Esophagus squamous epithelium (tissue), 4 donors: ENCODE measurements around the gene NTNG2.

Experiments used
- POLR2A ChIP-seq, 4 donors: fragments of 450-650 bp; IDR thresholded peaks; one replicate each; pipeline ENCODE4 v1.6.1; 2017; ENCODE audit warnings: antibody characterized with exemption in 4 of 4, mild to moderate bottlenecking in 4 of 4, moderate library complexity in 3 of 4
- TF ChIP-seq, protein P1 (sequence below), 6 experiments: fragments of 450-650 bp in 4 of 6; fragments of 200-600 bp in 2 of 6; sonication (generic) in 2 of 6; IDR thresholded peaks; one replicate each; pipeline ENCODE4 v1.5.1; 2016 to 2019; ENCODE audit warnings: antibody characterized with exemption in 6 of 6, mild to moderate bottlenecking in 4 of 6, moderate library complexity in 4 of 6

DNA sequence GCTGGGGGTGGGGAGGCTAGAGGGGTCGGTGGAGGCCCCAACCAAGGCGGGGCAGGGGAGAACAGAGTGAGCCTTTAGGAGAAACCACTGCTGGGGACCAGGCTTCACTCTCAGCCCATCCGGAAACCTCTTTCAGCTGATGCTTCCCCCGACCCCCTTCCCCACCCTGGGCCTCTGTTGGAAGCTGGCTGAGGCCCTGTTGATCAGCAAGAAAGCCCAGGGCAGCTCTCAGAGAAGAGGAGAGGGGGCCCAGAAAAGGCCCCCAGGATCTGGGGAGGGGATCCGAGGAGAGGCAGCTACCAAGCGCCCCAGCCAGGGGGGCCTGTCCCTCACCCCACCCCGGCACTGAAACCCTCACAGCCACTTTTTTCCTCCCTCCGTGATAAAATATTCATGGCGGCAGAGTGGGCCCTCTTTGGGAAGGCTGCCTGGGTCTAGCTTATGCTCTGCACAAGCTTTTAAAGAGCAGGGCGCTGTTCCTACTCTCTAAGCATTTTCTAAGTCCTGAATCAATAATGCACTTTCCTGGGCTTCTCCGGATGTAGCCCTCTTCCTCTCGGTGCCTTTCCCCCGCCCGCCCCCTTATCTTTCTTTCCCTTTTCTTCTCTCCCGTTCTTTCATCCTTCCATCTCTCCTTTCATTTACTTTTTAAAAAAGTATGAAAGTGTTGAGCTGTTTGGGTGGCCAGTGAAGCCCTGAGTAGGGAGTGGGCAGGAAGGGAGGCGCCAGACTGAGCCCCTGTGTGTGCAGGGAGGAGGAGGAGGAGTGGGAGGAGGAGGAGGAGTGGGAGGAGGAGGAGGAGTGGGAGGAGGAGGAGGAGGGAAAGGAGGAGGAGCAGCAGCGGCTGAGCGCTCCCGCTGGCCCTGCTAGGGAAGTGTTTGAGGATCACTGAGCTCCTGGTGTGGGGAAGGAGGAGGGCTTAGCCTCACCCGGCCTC is 23.5 kb downstream of the NTNG2 start:
- TF ChIP-seq, protein P1, sequence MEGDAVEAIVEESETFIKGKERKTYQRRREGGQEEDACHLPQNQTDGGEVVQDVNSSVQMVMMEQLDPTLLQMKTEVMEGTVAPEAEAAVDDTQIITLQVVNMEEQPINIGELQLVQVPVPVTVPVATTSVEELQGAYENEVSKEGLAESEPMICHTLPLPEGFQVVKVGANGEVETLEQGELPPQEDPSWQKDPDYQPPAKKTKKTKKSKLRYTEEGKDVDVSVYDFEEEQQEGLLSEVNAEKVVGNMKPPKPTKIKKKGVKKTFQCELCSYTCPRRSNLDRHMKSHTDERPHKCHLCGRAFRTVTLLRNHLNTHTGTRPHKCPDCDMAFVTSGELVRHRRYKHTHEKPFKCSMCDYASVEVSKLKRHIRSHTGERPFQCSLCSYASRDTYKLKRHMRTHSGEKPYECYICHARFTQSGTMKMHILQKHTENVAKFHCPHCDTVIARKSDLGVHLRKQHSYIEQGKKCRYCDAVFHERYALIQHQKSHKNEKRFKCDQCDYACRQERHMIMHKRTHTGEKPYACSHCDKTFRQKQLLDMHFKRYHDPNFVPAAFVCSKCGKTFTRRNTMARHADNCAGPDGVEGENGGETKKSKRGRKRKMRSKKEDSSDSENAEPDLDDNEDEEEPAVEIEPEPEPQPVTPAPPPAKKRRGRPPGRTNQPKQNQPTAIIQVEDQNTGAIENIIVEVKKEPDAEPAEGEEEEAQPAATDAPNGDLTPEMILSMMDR (IDR thresholded peaks at IDR 0.05) = no peak
- TF ChIP-seq POLR2A (IDR thresholded peaks at IDR 0.05) = no peak
